ENCODE results near the gene ACAD11.
"Not testable (repeated sequence)": the region's sequence is repeated elsewhere in the genome, so short reads cannot be mapped to it uniquely, and the experiment has no call there.

Gene ACAD11

GRCh38 chr3:132643366-132643765 lies 16.2 kb downstream of the ACAD11 start:
- DNase-seq, result no peak

- DNase-seq, result no peak
Observed at GRCh38 chr3:132642539-132642847, 17.1 kb downstream of the ACAD11 start.

GRCh38 chr3:132641837-132642538 lies 17.6 kb downstream of the ACAD11 start:
- DNase-seq, result peak; percentile 21

- not testable (repeated sequence) for DNase-seq
Observed at GRCh38 chr3:132641427-132641826, 18.2 kb downstream of the ACAD11 start.

- DNase-seq, result no peak
Observed at GRCh38 chr3:132638706-132639105, 20.9 kb downstream of the ACAD11 start.

- DNase-seq, result no peak
Observed at GRCh38 chr3:132637590-132637989, 22.0 kb downstream of the ACAD11 start.

- no peak for DNase-seq
Observed at GRCh38 chr3:132635052-132635451, 24.6 kb downstream of the ACAD11 start.

- DNase-seq, result no peak
Observed at GRCh38 chr3:132630612-132631011, 29.0 kb downstream of the ACAD11 start.

- DNase-seq, result no peak
Observed at GRCh38 chr3:132629928-132630327, 29.7 kb downstream of the ACAD11 start.

- DNase-seq, result no peak
Observed at GRCh38 chr3:132628157-132628556, 31.5 kb downstream of the ACAD11 start.

GRCh38 chr3:132626955-132627354 lies 32.7 kb downstream of the ACAD11 start:
- no peak for DNase-seq

- DNase-seq, result no peak
Observed at GRCh38 chr3:132625613-132626012, 34.0 kb downstream of the ACAD11 start.

- DNase-seq, result no peak
Observed at GRCh38 chr3:132624790-132625189, 34.8 kb downstream of the ACAD11 start.

- no peak for DNase-seq
Observed at GRCh38 chr3:132623646-132624045, 36.0 kb downstream of the ACAD11 start.

GRCh38 chr3:132622761-132623160 lies 36.8 kb downstream of the ACAD11 start:
- DNase-seq, result no peak

GRCh38 chr3:132622148-132622547 lies 37.5 kb downstream of the ACAD11 start:
- no peak for DNase-seq

- DNase-seq, result no peak
Observed at GRCh38 chr3:132616780-132617179, 42.8 kb downstream of the ACAD11 start.

GRCh38 chr3:132615881-132616280 lies 43.7 kb downstream of the ACAD11 start:
- DNase-seq, result no peak

GRCh38 chr3:132615301-132615700 lies 44.3 kb downstream of the ACAD11 start:
- DNase-seq, result not testable (repeated sequence)

GRCh38 chr3:132606620-132607019 lies 53.0 kb downstream of the ACAD11 start:
- not testable (repeated sequence) for DNase-seq

- DNase-seq, result no peak
Observed at GRCh38 chr3:132606085-132606484, 53.5 kb downstream of the ACAD11 start.

- no peak for DNase-seq
Observed at GRCh38 chr3:132605374-132605792, 54.2 kb downstream of the ACAD11 start.

GRCh38 chr3:132600614-132601013 lies 59.0 kb downstream of the ACAD11 start:
- DNase-seq, result not testable (repeated sequence)

GRCh38 chr3:132598181-132598580 lies 61.4 kb downstream of the ACAD11 start:
- DNase-seq, result no peak

GRCh38 chr3:132597660-132598059 lies 61.9 kb downstream of the ACAD11 start:
- no peak for DNase-seq
